CD4-positive, alpha-beta memory T cell (primary cell): Measurements from ENCODE around the gene FRMD1. TPM values are rescaled to one million over a fixed set of nuclear protein-coding genes. Genes with fewer than 3 reads are reported as not detected.

Source experiments
- CTCF ChIA-PET: fragments of 350-600 bp; sonication (Branson Sonifier 250); formaldehyde crosslinking; loops from one replicate; lab custom pipeline; 2021; ENCODE audit warnings: inconsistent platforms; ENCODE audit not compliant: partially characterized antibody; lab: Charles Lee
- POLR2A ChIA-PET: fragments of 350-600 bp; sonication (Branson Sonifier 250); formaldehyde crosslinking; loops from one replicate; lab custom pipeline; 2021; ENCODE audit not compliant: partially characterized antibody; lab: Charles Lee
- DNase-seq, 5 donors: peaks; one replicate each; pipeline versions ENCODE4 v3.0.0 to v3.0.0-alpha.2; 2020 to 2022; ENCODE audit warnings: mixed read lengths in 1 of 5
- H3K27ac ChIP-seq: one replicate; pipeline ENCODE4 v1.7.0; 2013; ENCODE audit warnings: low read depth, low read length
- H3K27me3 ChIP-seq: 2 replicates; pipeline ENCODE4 v1.7.0; 2013; ENCODE audit warnings: mild to moderate bottlenecking, low read length, moderate library complexity; ENCODE audit not compliant: insufficient read depth
- H3K36me3 ChIP-seq: 2 replicates; pipeline ENCODE4 v1.7.0; 2013; ENCODE audit warnings: mild to moderate bottlenecking, low read length, moderate library complexity; ENCODE audit not compliant: insufficient read depth
- H3K4me1 ChIP-seq: 2 replicates; pipeline ENCODE4 v1.7.0; 2013; ENCODE audit warnings: mild to moderate bottlenecking, low read length, moderate library complexity; ENCODE audit not compliant: insufficient read depth
- H3K4me3 ChIP-seq, 2 donors: one replicate each; pipeline ENCODE4 v1.7.0; 2013; ENCODE audit warnings: low read length in 2 of 2, mild to moderate bottlenecking in 1 of 2
- H3K9me3 ChIP-seq, 2 donors: one replicate each; pipeline ENCODE4 v1.7.0; 2013; ENCODE audit warnings: low read length in 2 of 2, control low read depth in 1 of 2; ENCODE audit not compliant: control insufficient read depth in 1 of 2
- H3K27ac Mint-ChIP-seq, 7 donors: one replicate each; pipeline ENCODE4 v1.8.0; 2020 to 2021; ENCODE audit warnings: mixed read lengths in 7 of 7, mild to moderate bottlenecking in 6 of 7, inconsistent platforms in 3 of 7, moderate library complexity in 3 of 7
- H3K27me3 Mint-ChIP-seq, 2 donors: one replicate each; pipeline ENCODE4 v1.8.0; 2020 to 2021; ENCODE audit warnings: mixed read lengths in 2 of 2
- H3K36me3 Mint-ChIP-seq, 2 donors: one replicate each; pipeline ENCODE4 v1.8.0; 2020 to 2021; ENCODE audit warnings: mixed read lengths in 2 of 2, inconsistent platforms in 1 of 2, mild to moderate bottlenecking in 1 of 2
- H3K4me1 Mint-ChIP-seq, 4 donors: one replicate each; pipeline ENCODE4 v1.8.0; 2020 to 2021; ENCODE audit warnings: mixed read lengths in 4 of 4, mild to moderate bottlenecking in 1 of 4
- H3K4me3 Mint-ChIP-seq, 8 donors: one replicate each; pipeline ENCODE4 v1.8.0; 2020 to 2021; ENCODE audit warnings: mixed read lengths in 8 of 8, mild to moderate bottlenecking in 7 of 8, moderate library complexity in 6 of 8, inconsistent platforms in 3 of 8
- H3K9me3 Mint-ChIP-seq, 8 donors: one replicate each; pipeline ENCODE4 v1.8.0; 2020 to 2021; ENCODE audit warnings: mixed read lengths in 8 of 8, mild to moderate bottlenecking in 5 of 8, inconsistent platforms in 3 of 8, moderate library complexity in 1 of 8
- intact Hi-C: fragments of 100-400 bp; cut with micrococcal nuclease; formaldehyde crosslinking; loops from one replicate; pipeline ENCODE4 v1.15.1; 2023
- polyA plus RNA-seq, 2 donors: library from polyadenylated mRNA; unstranded; fragments of 300-500 nt; fragmentation: Illumina TruSeq; gene quantifications; one replicate each; pipeline ENCODE4 v1.2.3, GENCODE V29; 2021
- total RNA-seq, 2 experiments: library from RNA; stranded (reverse); gene quantifications; one replicate each; pipeline ENCODE4 v1.2.3, GENCODE V29; 2021

The FRMD1 gene
- total and polyA plus RNA-seq, 4 experiments from 2014 or later: not detected

DNA sequence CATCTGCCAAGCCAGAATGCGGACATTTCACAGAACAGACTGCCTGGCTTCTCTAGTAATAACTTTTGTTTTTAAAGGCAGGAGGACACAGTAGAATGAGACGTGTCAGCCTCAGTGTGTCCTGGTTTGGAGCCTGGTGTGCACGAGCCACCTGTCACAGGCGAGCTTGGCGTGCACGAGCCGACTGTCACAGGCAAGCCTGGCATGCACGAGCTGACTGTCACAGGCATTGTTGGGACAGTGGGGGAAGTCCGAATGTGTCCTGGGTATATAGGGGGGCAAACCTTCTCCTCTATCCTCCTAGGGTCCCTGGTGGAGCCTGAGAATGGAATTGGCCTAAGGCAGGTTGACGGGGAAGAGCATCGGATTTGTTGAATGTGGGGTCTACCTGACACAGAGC is 74.1 kb downstream of the FRMD1 start:
- Histone ChIP-seq H3K27me3 (no peaks in the 10 kb centered on the region), H3K36me3 (no peaks in the 10 kb centered on the region), H3K9me3 (no peaks in the 10 kb centered on the region), H3K27ac (no peak overlapping the region), H3K4me3 (no peak overlapping the region), H3K4me1 (no peaks in the 10 kb centered on the region)
- ChIA-PET POLR2A (no interaction called here), CTCF (no interaction called here)
- intact Hi-C loops: no loop called here
- H3K4me1 Mint-ChIP-seq: no peaks in the 10 kb centered on the region
- no peaks in the 10 kb centered on the region for H3K27me3 Mint-ChIP-seq
- DNase-seq: no peak
- no peaks in the 10 kb centered on the region for H3K36me3 Mint-ChIP-seq
- no peak overlapping the region for H3K27ac Mint-ChIP-seq
- peaks cover 0 to 14% (median 6%) of the 10 kb centered on the region in 8 donors for H3K9me3 Mint-ChIP-seq
- H3K4me3 Mint-ChIP-seq: no peak overlapping the region

DNA sequence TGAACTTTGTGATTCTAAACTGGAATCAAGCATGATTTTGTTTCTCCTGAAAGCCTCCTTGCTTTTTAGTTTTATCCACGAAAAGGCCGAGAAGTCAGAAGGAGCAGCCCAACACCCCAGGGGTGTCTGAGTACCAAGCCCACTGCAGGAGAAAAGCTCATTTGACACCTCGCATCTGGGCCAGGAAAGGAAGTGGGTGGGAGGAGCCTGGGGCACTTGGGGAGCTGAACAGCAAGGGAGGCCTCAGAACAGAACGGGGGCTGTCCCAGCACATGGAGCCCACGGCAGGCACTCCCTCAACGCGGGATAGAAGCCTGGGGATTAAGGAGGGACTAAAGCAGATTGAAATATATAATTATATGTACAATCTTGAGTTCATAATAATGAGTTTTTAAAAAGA is 75.0 kb downstream of the FRMD1 start:
- peaks cover 0 to 9% (median 3%) of the 10 kb centered on the region in 8 donors for H3K9me3 Mint-ChIP-seq
- H3K4me3 Mint-ChIP-seq: no peak overlapping the region
- H3K36me3 ChIP-seq: no peaks in the 10 kb centered on the region
- H3K4me3 ChIP-seq: no peak overlapping the region
- no peaks in the 10 kb centered on the region for H3K27me3 Mint-ChIP-seq
- no peak for DNase-seq
- H3K27ac ChIP-seq: no peak overlapping the region
- H3K4me1 ChIP-seq: no peaks in the 10 kb centered on the region
- no peaks in the 10 kb centered on the region for H3K9me3 ChIP-seq
- H3K4me1 Mint-ChIP-seq: no peaks in the 10 kb centered on the region
- H3K36me3 Mint-ChIP-seq: no peaks in the 10 kb centered on the region
- no peaks in the 10 kb centered on the region for H3K27me3 ChIP-seq
- intact Hi-C loops: no loop called here
- no peak overlapping the region for H3K27ac Mint-ChIP-seq
- ChIA-PET CTCF (no interaction called here), POLR2A (no interaction called here)

Other genes with a start within 250 kb of the FRMD1 start
- not detected for gene KIF25, start 81.5 kb downstream of the FRMD1 start, total RNA-seq
- gene KIF25, start 81.5 kb downstream of the FRMD1 start, polyA plus RNA-seq: not detected
- not detected for gene DACT2, start 240.6 kb upstream of the FRMD1 start, total RNA-seq
- gene DACT2, start 240.6 kb upstream of the FRMD1 start, polyA plus RNA-seq: not detected